CD4-positive, alpha-beta T cell treated with Interleukin-17A for 1 hour (primary cell): ENCODE results near the gene CPOX.
"Not testable (repeated sequence)": the region's sequence is repeated elsewhere in the genome, so short reads cannot be mapped to it uniquely, and the experiment has no call there.

Experiments used
- DNase-seq: peaks from one replicate; pipeline ENCODE4 v3.0.0-alpha.2; 2020

Gene CPOX

DNA sequence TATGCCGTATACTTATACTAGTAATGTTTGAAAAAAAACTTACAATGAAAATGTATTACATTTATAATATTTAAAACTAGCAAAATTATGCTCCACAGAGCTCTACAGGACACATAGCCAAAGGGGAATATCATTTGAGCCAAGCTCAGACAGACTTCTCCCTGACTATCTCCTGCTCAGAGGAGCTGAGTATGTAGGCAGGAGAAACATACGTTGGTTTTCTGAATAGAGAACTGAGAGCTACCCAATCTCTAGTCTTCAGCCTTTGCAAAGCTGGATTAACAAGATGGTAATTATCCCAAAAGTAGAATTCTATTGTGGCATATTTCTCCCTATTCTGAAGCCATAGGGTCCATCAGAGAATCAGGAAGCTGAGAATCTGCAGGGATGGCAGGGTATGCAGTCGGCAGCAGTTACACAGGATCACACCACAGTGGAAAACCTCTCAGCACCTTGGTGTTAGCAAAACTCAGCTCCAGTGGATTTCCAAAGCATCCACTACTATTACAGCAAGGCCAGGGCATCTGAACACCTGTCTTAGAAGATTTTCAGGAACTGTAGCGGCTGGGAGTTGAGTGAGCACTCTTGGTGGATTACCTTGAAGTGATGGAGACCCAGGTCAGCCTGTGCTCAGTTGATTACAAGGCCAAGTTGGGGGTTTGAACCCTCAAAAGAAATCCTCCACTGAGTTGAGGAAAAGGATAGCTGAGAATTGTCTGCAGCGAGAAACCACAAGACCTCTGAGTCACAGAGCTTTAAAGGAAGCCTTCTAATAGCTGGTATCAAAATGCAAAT, 31.5 kb downstream of the CPOX start:
- DNase-seq: peak; percentile 59

DNA sequence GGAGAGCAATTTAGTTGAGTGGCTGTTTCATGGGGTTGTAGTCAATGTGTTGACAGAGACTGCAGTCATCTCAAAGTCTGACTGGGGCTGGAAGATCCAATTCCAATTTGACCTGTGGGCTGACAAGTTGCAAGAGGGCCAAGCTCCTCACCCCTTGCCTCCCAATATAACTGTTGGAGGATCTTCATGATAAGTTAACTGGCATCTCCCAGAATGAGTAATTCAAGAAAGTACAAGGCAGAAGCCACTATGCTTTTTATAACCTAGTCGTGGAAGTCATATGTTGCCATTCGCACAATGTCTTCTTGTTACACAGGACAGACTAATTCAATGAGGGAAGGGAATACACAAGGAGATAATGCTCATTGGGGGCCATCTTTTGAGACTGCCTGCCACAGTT, 32.5 kb downstream of the CPOX start:
- no peak for DNase-seq

DNA sequence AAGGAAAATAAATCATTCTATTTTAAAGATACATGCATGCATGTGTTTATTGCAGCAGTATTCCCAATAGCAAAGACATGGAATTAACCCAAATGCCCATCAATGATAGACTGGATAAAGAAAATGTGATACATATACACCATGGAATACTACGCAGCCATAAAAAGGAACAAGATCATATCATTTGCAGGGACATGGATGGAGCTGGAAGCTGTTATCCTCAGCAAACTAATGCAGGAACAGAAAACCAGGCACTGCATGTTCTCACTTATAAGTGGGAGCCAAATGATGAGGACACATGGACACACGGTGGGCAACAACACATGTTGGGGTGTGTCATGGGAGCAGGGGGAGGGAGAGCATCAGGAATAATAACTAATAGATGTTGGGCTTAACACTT, 33.6 kb downstream of the CPOX start:
- DNase-seq: not testable (repeated sequence)

DNA sequence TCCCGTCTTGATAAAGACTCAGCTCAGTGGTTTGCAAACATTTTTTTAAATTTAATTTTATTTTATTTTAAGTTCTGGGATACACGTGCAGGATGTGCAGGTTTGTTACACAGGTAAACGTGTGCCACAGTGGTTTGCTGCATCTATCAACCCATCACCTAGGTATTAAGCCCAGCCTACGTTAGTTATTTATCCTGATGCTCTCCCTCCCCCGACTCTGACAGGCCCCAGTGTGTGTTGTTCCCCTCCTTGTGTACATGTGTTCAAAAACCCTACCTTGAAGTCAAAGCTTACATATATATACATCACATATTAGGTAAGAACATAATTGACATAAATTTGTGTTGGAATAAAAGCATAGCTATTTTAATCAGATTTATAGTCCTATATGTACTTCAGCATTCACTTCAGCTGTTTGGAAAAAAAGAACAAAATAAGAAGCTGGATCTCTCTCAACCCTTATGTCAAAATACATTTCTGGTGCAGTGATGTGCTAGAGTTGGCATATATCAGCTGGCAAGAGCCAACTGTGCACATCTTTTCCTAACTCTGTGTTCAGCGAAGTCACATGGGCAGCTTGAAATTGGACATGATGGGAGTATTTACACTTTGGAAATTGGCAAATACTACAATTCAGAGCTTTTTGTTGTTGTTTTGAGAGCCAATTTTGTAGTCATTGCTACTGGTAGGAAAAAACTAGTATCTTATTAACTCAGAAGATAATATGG, 35.1 kb downstream of the CPOX start:
- no peak for DNase-seq

DNA sequence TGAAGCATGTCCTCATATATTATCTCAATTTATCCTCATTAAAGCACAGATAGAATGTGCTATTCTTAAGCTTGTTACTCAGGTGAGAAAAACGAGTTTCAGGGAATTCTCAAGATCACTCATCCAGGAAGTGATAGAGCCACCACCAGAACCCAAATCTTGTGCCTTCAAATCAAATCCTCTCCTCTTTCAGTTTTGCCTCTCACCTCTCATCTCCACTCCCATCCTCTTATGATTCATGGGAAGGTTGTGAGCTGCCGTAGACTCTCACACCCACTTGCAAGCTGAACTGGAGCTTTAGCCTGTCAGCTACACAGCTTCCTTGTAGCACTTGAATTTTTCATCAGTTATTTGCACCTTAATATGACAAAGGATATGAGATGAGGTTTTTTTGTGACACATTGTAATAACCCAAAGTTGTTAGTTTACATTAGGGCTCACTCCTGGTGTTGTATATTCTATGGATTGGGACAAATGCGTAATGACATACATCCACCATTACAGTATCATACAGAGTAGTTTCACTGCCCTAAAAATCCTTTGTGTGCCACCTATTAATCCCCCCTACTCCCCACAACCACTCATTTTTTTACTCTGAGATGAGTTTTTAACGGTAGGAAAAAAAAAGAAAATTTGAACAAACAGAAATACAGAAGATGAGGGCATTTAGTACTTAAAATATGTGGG, 35.9 kb downstream of the CPOX start:
- DNase-seq: peak; percentile 54

DNA sequence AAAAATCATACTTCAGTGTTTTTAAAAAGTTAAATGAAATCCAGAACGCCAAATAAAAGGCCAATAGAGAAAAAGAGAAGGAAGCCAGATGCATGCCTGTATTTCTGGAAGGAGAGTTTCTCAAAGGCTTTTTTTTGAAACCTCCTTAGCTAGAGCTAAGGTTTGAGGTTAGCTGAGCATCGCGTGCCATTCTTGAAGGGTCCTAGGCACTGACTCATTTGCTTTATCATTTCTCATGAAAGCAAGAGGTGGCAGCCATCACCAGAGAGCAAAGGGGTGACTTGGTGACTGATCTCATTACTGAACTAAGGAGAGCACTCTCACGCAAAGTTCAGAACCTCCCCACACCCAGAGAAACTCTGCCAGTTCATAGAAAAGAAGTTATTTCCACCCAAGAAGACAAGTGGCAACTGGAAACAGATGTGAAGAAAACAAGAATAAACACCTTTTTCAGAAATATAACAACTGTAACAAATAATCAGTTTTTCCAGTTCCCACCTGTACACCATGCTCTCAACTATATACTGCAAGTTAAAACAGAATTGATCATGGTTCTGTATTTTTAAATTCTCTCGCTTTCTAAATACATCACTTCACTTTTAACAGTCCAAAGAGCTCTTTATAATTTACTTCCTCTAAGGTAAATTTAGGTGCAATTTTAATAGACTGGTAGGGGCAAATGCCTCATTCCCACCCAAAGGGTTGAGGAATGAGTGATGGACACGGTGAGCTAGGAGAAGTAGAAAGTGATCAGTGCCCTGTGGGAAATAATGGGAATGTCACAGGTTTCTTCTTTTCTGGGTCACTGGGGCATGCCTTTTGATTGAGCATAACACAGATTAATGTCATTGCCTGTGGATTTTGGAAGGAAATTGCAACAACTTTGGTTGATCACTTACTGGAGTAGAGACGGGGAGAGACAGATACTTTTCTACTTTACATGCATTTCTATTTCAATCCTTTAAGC, 37.0 kb downstream of the CPOX start:
- DNase-seq: peak; percentile 68

DNA sequence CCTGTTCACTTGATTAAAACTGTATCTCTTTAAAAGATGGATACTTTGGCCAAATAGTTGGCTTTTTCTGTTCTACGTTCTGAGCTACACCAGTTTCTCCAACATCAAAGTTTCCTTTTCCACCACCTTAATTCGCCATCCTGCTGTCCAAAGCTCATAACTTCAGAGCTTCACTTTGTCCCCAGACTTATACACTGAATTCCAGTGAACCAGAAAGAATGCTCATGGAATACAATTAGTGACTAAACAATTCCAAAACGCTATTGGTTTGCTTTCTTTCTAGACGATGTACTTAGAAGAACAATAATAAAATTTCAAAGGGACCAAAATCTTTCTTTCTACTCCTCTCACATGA, 38.4 kb downstream of the CPOX start:
- DNase-seq: no peak

DNA sequence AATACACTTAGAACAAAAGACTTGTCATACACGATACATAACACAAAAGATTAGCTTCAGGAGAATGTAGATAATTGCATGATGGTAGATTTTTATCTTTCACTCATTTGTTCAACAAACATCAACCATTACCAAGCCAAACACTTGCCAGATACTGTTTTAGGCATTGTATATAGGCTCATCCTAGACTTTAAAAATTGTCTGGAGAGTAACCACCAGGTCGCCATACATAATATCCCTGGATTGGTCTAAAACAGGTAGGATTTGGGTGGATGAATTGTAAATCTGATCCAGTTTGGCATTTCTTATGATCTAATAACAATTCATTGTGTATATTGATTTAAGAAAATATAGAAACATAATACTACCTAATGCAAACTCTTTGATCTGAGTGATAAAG, 38.8 kb downstream of the CPOX start:
- no peak for DNase-seq

DNA sequence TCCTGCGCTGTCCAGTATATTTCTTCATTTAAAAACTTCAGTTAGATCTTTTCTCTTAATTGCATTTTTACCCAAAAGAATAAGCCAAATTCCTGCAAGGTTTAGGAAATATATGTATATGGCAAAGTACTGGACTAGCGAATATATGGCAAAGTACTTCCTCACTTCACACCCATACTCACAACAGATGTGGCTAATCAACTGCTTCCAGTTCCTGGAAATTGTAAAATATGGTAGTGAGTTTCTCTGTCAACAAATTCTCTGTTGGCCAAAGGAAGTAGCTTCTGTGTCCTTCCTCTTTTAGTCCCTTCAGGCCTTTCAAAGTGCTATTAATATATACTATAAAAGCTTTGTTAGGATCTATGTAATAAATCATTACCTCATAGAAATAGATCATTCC, 39.7 kb downstream of the CPOX start:
- no peak for DNase-seq

DNA sequence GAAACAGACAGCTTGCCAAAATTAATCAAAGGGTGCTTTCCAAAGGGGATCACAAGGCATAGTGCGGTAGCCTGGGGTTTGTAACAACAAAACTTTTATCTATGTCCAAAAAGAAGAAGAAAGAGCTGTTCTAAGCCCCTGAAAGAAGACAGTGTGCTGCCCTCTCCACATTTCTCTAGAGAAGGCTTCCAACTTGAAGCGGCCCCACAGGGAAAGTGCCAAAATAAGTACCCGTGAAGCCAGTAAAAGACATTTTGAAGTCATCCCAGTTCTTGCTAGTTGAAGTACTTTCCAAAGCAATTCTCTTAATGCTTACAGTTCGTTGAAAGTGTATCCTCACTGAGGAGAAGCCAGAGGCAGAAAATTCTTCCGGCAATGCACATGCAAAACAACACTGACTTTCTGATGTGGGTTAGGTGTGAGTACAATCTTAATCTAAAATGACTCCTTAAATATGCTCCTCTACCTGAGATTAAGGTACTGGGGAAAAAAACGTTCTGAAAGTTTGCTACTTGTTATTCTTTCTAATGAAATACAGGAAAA, 40.3 kb downstream of the CPOX start:
- DNase-seq: no peak

DNA sequence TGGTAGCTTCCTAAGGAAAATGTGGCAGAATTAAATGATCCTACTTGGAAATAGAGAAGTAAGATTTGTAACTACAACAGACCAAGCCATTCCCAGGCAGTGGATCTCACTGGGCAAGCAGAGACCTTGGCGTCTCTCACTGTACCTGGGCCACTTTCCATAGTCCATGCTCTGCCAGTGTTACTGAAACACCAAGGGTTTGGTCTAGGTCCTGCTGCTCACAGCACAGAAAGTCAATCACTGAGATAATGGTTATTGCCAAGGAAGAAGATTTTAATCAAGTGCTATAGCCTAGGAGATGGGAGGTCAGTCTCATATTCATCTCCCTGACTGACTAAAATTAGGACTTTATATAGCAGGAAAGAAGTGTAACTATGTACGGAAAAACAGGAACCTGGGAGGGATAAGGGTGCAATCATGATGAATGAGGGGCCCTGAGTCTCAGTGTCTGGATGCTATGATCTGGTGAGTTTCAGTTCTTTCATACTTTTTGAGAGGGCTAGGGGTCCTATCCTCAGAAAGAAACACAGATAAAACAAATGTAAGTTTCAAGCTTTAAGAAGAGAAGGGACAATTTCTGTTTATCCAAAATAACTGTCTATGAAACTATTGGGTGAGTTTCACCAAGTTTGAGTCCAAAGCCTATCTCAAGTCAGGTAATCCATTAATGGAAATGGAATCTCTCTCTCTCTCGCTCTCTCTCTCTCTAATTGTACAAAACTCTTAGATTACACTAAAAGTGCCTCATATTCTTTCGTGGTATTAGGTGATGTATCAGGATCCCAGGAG, 41.0 kb downstream of the CPOX start:
- no peak for DNase-seq

DNA sequence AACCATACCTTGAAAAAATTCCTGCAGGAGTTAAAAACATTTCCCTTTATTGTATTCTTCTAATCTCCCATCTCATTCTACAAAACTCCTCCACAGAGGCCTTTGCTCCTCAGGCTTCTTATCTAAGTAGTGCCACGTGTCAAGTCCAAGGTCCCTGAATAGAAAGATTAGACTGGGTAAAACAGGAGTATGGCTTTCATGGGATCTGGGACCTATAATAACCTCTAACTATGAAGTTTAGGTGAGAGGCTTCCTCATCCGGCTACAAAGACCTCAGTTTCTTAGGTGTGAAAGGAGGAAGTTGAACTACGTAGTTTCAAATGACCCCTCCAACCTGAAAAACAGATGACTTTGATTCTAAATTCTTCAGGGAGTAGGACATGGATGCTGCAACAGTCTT, 41.7 kb downstream of the CPOX start:
- DNase-seq: no peak

DNA sequence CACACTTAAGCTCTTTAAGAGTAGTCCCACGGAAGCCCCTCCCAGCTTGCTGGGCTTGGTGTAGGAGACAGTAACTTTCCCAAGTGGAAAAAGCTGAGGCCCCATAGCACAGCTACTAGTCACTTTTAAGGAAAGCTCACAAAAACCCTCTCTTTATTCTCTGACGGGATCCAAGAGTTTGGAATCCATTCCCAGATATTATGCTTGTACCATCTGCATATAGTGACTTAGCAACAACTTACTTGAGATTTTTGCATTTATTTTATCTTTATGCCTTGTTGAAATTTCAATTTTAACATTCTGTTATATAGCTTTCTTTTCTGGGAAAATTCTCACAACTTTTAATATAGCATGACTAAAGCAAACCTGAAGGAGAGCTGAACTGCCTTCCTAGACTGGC, 42.2 kb downstream of the CPOX start:
- DNase-seq: no peak

DNA sequence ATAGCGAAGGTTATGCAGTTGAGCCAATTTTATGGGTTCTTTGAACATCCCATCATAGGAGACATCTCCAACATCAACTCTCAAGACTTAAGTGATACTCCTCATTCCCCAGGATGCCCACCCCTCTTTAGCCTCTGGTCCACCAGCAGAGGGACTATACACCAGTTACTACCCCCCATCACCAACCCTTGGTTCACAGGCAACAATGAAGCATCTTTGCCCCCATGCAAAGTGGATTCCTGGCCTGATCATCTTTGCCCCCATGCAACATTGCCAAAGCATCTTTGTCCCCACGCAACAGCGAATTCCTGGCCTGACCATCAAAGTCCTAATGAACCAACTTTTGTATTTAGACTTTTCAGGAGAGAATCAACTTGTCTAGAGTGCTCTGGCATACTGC, 42.6 kb downstream of the CPOX start:
- DNase-seq: no peak

DNA sequence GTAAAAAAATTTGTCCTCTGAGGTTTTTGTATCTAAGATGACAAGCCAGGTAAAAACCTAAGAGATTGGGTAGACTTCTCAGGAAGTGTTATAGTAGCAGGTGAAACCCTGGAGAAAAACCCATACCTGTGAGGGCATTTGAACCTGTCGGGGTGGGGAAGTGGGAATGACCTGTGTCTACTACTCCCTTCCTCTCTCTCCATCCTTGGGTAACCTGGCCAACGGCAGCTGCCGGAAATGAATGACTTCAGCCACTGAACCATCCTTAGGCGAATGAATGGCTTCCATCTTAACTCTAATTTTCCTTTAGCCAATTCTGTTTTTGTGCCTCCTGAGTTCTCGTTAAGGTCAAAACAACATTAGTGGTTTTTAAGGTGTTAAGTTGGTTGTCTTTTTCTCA, 44.9 kb downstream of the CPOX start:
- DNase-seq: no peak

DNA sequence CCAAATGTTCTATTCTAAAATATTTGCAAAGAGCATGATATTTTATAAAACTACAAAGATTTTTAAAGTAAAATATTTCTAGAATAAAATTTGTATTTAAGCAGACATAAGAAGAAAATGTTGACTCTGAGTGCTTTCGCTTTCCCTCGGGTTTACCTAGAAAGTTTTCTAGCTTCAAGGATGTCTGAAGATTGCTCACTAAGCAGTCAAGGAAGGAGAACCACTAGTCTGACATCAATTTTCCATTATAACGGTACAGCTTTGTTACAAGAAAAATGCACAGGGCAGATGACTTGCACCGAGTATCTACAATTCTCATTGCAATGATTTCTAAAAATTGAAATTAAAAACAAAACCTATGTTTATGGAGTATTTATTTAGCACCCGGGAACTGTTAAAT, 47.5 kb downstream of the CPOX start:
- DNase-seq: no peak

DNA sequence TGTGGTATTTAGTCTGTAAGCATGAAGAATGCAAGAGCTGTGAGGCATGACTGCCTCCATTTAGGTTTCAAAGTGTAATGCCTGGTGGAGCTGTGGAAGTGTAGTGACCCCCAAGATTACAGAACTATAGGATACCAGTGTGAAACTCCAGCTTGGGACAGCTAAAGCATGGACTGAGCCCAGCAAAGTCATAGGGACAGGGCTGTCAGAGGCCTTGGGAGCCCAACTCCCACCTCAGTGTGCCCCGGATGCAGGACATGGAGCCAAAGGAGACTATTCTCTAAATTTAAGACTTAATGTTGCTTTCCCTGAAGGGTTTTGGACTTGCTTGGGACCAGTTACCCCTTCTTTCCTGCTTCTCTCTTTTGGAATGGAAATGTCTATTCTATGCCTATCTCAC, 50.8 kb downstream of the CPOX start:
- DNase-seq: no peak

DNA sequence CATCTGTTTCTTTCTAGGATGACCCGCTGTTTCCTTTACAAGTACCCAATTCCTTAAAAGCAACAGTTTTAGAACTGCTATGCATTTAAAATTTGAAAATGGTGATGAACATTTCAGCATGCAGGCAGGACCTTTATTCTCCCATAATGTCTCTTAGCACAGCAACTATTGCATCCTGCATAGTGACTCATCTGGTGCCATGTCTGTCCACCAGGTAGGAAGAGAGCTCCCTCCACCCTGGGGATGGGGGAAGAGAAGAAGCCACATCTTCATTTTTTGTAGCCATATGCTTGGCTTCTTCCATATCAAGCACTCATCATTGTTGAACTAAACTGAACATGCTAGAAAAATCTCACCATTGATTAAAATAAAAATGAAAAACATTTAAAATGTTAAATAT, 51.7 kb downstream of the CPOX start:
- DNase-seq: no peak

DNA sequence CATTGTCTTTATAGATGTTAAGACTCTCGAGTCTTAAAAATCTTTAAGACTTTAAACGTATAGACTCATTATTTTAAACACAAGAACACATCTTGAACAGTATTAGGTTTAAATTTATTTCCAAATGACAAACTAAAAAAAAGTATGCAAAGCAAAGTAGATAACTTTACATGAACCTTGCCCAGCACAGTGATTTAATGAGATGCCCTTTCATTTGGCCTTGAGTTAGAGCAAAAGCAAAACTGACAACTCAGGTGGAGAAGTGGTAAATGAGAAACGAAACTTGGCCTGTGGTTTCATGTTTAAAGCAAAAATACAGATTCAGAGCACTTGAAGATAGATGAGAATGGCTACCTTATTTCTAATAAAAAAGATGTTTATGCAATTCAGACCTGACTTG, 53.1 kb downstream of the CPOX start:
- peak; percentile 56 for DNase-seq

DNA sequence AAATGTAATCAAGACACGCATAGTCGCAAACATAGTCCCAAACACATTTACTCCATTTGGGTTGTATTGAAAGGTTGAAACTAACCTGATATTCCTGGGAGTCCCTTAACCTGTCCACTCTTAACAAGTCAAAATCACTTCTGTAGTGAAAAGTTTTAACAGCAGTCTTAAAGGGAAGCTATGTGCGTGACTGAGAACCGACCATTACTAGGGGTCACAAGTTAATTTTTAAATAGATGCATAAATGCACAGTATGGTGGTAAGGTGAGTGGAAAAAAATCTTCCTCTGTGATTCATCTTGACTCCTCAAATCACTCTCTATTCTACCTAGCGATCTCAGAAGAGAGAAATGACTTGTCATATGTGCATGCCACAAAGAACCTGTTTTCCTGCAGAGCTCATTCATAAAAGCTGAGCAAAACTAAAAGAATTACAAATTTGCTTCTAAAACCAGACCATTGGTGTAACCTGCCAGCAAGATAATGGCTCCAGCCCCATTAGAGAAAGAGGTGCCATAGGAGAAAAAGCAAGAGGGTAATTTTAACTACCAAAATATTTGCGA, 56.9 kb downstream of the CPOX start:
- DNase-seq: no peak

DNA sequence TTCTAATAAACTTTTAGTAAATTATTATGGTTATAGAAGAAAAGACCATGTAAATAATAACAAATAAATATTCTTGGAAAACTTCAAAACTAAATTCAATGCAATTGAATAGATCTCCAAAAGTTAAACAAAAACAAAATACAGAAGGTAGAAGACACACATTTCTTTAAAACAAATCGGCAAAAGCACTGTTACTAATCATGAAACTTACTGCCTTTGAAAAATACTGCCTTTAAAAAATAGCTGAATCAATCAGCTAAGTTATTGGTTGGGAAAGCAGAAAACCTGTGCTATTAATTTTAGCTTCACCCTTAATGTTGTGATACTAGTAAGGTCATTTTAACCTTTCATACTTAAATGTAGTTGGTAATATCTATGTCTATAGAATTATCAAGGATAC, 58.7 kb downstream of the CPOX start:
- DNase-seq: no peak

DNA sequence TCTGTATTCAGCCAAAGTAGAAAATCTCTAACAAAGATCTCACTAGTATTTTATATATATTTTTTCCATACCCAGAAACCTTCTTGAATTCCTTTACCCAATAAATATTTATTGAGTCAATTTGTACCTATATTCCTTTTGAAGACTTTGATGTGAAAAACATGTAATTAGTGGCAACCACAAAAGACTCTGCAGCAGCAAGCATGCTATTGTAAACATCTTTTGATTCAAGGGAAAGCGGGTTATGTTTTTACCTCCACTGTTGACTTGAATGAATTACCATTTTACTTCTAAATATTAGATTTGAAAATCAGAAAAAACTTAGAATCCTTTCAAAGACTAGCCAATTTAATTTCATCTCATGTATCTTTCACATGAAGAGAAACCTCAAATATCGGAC, 59.2 kb downstream of the CPOX start:
- DNase-seq: no peak
